HepG2 (cell line): ENCODE measurements around the gene MAN2B2. TPM values are rescaled to one million over a fixed set of nuclear protein-coding genes. Genes with fewer than 3 reads are reported as not detected.

Experiments used
- FIP1L1 ChIP-seq: fragments of 200-400 bp; formaldehyde crosslinking; IDR thresholded peaks from 2 replicates; pipeline ENCODE4 v1.6.1; 2018; ENCODE audit warnings: low read depth, mild to moderate bottlenecking, low read length, moderate library complexity, borderline replicate concordance; ENCODE audit not compliant: insufficient read depth
- HBP1 ChIP-seq: IDR thresholded peaks from 2 replicates; pipeline ENCODE4 v1.6.1; 2016; ENCODE audit warnings: low read depth, control low read depth
- NFAT5 ChIP-seq: sonication (generic); formaldehyde crosslinking; IDR thresholded peaks from 2 replicates; pipeline ENCODE4 v1.4.0; 2020; ENCODE audit warnings: missing genetic modification reagents
- TBX3 ChIP-seq: fragments of 450-650 bp; IDR thresholded peaks from 2 replicates; pipeline ENCODE4 v1.6.1; 2017; ENCODE audit warnings: antibody characterized with exemption, mild to moderate bottlenecking, inconsistent platforms, borderline replicate concordance
- TFDP1 ChIP-seq: IDR thresholded peaks from 2 replicates; pipeline ENCODE4 v1.6.1; 2016; ENCODE audit warnings: missing compliant biosample characterization, missing genetic modification reagents, borderline replicate concordance
- ZNF264 ChIP-seq: sonication (generic); formaldehyde crosslinking; IDR thresholded peaks from 2 replicates; pipeline ENCODE4 v1.4.0; 2020; ENCODE audit warnings: missing genetic modification reagents
- ZNF362 ChIP-seq: sonication (generic); formaldehyde crosslinking; IDR thresholded peaks from 2 replicates; pipeline ENCODE4 v1.4.0; 2020; ENCODE audit warnings: missing genetic modification reagents, mild to moderate bottlenecking, borderline replicate concordance
- ZZZ3 ChIP-seq: sonication (generic); formaldehyde crosslinking; IDR thresholded peaks from 2 replicates; pipeline ENCODE4 v1.4.0; 2020; ENCODE audit warnings: missing genetic modification reagents, mild to moderate bottlenecking, borderline replicate concordance
- polyA plus RNA-seq, 8 experiments: library from polyadenylated mRNA; depleted of rRNA in 3 of 8; stranded (reverse) in 7 of 8; unstranded in 1 of 8; fragments of >200 nt; fragmentation: Illumina TruSeq in 4 of 8; extraction: Trizol in 4 of 8; gene quantifications; 2 replicates each; pipeline versions ENCODE4 v1.2.1 to v1.2.3, GENCODE V29; 2011 to 2016; ENCODE audit warnings: low read depth in 4 of 8, missing spikeins in 1 of 8, mixed read lengths in 1 of 8; ENCODE audit not compliant: insufficient read depth in 1 of 8
- total RNA-seq, 5 experiments: library from RNA; depleted of rRNA; stranded (reverse); fragments of >200 nt; fragmentation: Illumina TruSeq; extraction: Trizol; gene quantifications; 2 replicates each; pipeline ENCODE4 v1.2.3, GENCODE V29; 2016; ENCODE audit warnings: low read depth in 1 of 5
- TF ChIP-seq, protein P1 (sequence below): sonication (generic); formaldehyde crosslinking; IDR thresholded peaks from 2 replicates; pipeline ENCODE4 v1.4.0; 2020; ENCODE audit warnings: mild to moderate bottlenecking, missing genetic modification reagents
- TF ChIP-seq, protein P2 (sequence below): sonication (generic); formaldehyde crosslinking; IDR thresholded peaks from 2 replicates; pipeline ENCODE4 v1.8.1; 2022; ENCODE audit warnings: mild to moderate bottlenecking, missing genetic modification reagents

MAN2B2 gene
- total and polyA plus RNA-seq, 2 of the 13 experiments (the other 11 are each of a cell fraction or from before 2014, with no cell fraction given), result 4.8 to 5.4 TPM

GRCh38 chr4:6574747-6575502 lies at the start of gene MAN2B2 (continued):
- TF ChIP-seq ZNF362, result no peak; the same call in 1 of the 2 replicates
- no peak for TF ChIP-seq TBX3
- TF ChIP-seq, protein P1, sequence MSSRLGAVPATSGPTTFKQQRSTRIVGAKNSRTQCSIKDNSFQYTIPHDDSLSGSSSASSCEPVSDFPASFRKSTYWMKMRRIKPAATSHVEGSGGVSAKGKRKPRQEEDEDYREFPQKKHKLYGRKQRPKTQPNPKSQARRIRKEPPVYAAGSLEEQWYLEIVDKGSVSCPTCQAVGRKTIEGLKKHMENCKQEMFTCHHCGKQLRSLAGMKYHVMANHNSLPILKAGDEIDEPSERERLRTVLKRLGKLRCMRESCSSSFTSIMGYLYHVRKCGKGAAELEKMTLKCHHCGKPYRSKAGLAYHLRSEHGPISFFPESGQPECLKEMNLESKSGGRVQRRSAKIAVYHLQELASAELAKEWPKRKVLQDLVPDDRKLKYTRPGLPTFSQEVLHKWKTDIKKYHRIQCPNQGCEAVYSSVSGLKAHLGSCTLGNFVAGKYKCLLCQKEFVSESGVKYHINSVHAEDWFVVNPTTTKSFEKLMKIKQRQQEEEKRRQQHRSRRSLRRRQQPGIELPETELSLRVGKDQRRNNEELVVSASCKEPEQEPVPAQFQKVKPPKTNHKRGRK (CRISPR knock-in tag), result no peak
- TF ChIP-seq, protein P2, sequence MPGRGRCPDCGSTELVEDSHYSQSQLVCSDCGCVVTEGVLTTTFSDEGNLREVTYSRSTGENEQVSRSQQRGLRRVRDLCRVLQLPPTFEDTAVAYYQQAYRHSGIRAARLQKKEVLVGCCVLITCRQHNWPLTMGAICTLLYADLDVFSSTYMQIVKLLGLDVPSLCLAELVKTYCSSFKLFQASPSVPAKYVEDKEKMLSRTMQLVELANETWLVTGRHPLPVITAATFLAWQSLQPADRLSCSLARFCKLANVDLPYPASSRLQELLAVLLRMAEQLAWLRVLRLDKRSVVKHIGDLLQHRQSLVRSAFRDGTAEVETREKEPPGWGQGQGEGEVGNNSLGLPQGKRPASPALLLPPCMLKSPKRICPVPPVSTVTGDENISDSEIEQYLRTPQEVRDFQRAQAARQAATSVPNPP (CRISPR knock-in tag), result no peak; the same call in 1 of the 2 replicates
- no peak for TF ChIP-seq FIP1L1
- TF ChIP-seq HBP1 (CRISPR knock-in tag), result peak; percentile 48; the same call in 1 of the 2 replicates
- no peak for TF ChIP-seq ZZZ3 (CRISPR knock-in tag)
- peak; percentile 66; the same call in 1 of the 2 replicates for TF ChIP-seq TFDP1 (CRISPR knock-in tag)
- no peak for TF ChIP-seq NFAT5 (CRISPR knock-in tag)
- no peak for TF ChIP-seq ZNF264 (CRISPR knock-in tag)
